HG03521 (cell line): Measurements from ENCODE around the gene MAFB.
"Not testable (repeated sequence)": the region's sequence is repeated elsewhere in the genome, so short reads cannot be mapped to it uniquely, and the experiment has no call there.

ENCODE experiments used
- ATAC-seq: cut with Tn5 transposase; IDR thresholded peaks from one replicate; pipeline ENCODE4 v1.9.1; 2021; ENCODE audit warnings: mild to moderate bottlenecking, moderate library complexity; ENCODE audit not compliant: unreplicated experiment

Gene MAFB

GRCh38 chr20:40689100-40689942, at the start of gene MAFB:
MAFB (minus strand) TSS chr20:40689236; CDS start chr20:40688850, 386 bp downstream.
- ATAC-seq: peak; percentile 40

DNA sequence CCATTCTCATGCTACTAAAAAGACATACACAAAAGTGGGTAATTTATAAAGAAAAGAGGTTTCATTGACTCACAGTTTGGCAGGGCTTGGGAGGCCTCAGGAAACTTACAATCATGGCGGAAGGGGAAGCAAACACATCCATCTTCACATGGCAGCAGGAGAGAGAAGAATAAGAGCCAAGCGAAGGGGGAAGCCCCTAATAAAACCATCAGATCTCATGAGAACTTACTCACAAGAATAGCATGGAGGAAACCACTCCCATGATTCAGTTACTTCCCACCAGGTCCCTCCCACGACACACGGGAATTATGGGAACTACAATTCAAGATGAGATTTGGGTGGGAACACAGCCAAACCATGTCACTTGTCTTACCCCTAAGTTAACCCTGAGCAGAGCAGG, 47.4 kb upstream of the MAFB start:
- ATAC-seq: not testable (repeated sequence)

GRCh38 chr20:40728996-40729395, 40.0 kb upstream of the MAFB start:
- no peak for ATAC-seq

DNA sequence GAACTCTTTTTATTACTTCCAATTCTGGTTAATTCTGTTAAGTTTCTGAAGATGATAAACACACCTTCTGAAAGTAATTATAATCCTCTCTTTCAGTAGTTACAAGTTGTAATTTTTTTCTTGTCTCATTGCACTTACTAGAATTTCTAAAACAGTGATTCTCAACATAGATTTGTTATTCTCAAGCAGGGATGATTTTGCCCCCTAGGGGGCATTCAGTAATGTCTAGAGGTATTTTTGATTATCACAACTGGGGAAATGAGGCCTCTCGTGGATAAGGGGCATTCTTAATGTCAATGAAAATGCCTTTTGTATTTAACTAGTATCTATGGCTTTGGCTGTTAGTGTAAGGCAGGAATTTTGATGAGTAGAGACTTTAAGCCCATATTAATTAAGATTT, 39.4 kb upstream of the MAFB start:
- no peak for ATAC-seq

DNA sequence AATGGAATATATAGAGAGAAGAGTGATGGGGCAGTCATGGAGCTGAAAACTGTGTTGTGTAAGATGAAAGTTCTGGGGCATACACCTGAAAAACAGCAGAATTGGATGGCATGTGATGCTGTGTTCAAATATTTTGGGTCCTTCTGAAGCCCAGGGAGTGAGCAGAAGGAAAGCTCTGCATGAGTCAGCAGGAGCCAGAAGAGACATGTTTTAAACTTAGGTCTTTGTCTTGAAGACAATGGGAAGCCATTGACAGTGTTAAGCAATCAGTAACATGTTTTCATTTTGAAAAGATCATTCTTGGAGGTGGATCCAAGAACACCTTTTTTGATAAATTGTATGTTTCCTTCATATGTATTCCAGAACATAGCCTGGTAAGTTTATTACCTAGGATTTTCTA, 38.9 kb upstream of the MAFB start:
- ATAC-seq: no peak

GRCh38 chr20:40726776-40727175, 37.7 kb upstream of the MAFB start:
- ATAC-seq: no peak

- no peak for ATAC-seq
Observed at GRCh38 chr20:40724566-40724965, 35.5 kb upstream of the MAFB start.

DNA sequence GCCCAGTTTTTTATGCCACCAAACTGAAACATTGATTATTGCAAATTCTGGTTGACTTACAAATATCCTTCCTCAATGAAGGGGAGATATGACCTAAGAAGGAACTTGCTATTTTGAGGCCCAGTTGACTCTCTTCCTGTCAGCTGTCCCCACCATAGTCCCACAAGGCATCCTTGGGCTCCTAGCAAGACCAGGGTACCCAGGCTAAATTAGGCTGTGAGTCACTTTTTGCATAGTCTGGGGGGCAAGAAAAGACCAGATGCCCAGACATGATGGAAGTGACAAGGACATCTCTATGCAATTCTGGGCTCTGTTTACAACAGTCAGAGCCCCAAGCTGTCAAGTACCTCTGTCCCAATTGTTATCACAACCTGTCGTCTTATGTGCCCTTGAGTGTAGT, 31.8 kb upstream of the MAFB start:
- no peak for ATAC-seq

- no peak for ATAC-seq
Observed at GRCh38 chr20:40720099-40720498, 31.1 kb upstream of the MAFB start.

GRCh38 chr20:40718982-40719729, 30.1 kb upstream of the MAFB start:
- ATAC-seq: no peak

DNA sequence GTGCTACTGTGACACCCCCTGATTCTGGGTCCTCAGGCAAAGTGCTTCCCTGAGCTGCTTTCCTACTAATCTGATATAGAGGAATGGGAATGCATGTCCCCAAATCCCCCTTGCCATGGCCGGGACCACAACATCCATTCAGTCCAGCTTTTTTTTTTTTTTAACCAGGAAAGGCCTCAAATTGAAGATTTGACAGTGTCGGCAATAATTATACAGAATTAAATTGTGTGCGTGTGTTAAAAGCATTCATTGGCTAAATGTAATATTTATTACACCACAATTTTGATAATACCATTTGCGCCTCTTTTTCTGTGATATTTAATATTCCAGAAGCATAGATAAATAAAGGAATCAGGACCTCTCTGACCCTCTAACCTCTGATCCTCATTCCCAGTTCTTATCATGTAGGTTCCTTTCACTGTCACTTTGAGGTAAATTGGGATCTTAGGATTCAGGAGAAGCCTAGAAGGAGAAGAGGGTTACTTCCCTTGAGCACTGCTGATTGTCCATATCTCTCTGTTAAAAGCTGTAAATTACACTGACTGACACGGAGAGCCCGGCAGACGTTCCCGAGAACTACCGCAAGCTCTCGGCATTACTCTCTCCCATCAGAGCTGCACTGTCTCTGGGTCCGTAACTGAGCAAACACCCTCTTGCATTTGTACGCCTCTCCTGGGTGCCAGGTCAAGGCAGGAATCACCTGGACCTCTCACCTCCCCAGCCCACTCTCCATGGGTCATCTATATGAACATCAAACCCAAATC, 29.4 kb upstream of the MAFB start:
- no peak for ATAC-seq

GRCh38 chr20:40717343-40717865, 28.4 kb upstream of the MAFB start:
- ATAC-seq: no peak

- no peak for ATAC-seq
Observed at GRCh38 chr20:40715491-40715890, 26.5 kb upstream of the MAFB start.

DNA sequence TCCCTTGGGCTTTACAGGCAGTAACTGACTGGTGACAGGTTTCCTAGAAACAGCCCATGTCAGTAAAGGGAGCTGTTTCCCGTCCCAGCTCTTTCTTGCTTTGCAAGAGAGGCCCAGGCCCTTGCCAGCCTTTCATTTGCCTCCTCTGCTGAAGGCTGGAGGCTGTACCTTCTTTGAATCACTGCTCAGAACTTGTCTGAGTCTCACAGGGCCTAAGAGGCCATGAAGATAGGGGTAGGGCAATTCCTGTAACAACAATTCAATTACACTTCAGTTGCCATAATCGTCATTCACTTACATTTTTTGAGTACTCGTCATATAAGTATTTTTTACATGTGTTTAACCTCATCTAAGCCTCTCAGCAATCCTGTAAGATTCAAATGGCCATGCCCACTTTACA, 25.9 kb upstream of the MAFB start:
- no peak for ATAC-seq

GRCh38 chr20:40714109-40714508, 25.1 kb upstream of the MAFB start:
- no peak for ATAC-seq

- ATAC-seq: no peak
Observed at GRCh38 chr20:40713508-40713907, 24.5 kb upstream of the MAFB start.

GRCh38 chr20:40711079-40711478, 22.0 kb upstream of the MAFB start:
- no peak for ATAC-seq

GRCh38 chr20:40710603-40711002, 21.6 kb upstream of the MAFB start:
- ATAC-seq: no peak

DNA sequence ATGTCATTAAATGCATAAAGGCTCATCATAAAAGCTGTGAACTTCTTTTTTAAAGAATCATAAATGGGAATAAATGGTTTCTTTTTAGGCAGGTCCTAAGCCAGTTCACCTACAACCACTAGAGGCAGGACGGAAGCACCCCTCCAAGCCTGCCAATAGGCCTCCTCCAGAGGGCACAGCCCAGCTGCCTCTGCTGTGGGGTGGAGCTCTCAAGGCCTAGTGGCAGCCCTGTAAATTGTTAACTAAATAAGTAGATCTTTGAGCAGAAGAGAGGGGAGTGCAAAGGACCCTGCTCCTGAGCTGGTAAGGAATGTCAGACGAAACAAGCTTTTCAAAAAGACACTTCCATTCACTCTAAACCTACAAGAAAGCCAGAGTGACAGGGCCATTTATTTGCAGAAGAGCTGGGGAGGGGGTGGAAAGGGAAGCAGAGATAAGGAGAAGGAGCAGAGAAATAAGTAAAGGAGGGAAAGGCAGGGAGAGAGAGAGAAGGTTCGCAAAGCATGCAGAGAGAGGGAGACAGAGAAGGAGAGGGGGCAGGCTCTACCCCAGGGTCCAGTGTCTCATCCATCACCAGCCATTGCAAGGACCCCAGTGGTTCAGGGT, 18.0 kb upstream of the MAFB start:
- no peak for ATAC-seq

GRCh38 chr20:40705413-40705812, 16.4 kb upstream of the MAFB start:
- ATAC-seq: no peak

- no peak for ATAC-seq
Observed at GRCh38 chr20:40704828-40705227, 15.8 kb upstream of the MAFB start.
